ENCODE results near the gene KCTD4.

DNA sequence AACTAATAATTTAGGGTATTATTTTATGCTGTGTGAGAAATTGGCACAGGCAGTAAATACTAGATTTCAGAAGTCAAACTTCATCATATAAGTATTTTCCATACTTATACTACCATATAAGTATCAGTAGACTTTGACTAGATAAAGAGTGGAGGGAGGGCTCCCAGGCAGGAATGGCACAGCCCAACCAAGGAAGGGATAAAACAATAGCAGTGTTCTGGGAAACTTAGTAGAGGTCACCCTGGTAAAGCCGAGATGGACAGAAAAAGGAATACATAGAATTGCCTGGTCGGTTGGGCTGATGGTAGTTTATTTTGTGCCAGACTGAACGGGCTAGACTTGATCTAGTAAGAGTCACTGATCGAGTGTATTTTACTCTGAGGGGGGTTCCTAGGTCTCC lies 19.6 kb upstream of the KCTD4 start:
- TF ChIP-seq, protein P1, sequence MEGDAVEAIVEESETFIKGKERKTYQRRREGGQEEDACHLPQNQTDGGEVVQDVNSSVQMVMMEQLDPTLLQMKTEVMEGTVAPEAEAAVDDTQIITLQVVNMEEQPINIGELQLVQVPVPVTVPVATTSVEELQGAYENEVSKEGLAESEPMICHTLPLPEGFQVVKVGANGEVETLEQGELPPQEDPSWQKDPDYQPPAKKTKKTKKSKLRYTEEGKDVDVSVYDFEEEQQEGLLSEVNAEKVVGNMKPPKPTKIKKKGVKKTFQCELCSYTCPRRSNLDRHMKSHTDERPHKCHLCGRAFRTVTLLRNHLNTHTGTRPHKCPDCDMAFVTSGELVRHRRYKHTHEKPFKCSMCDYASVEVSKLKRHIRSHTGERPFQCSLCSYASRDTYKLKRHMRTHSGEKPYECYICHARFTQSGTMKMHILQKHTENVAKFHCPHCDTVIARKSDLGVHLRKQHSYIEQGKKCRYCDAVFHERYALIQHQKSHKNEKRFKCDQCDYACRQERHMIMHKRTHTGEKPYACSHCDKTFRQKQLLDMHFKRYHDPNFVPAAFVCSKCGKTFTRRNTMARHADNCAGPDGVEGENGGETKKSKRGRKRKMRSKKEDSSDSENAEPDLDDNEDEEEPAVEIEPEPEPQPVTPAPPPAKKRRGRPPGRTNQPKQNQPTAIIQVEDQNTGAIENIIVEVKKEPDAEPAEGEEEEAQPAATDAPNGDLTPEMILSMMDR (IDR thresholded peaks at IDR 0.05), result no peak
- no peak for TF ChIP-seq EP300 (IDR thresholded peaks at IDR 0.05)

Data from gastroesophageal sphincter (tissue), 3 donors.